Activated T-cell treated with anti-CD3 and anti-CD28 coated beads for 24 hours (primary cell): ENCODE measurements around the gene ATF6.

Experiments
- DNase-seq: peaks from one replicate; pipeline ENCODE4 v3.0.0-alpha.2; 2020; ENCODE audit warnings: low read depth

ATF6 gene

GRCh38 chr1:161943737-161944136 lies 177.6 kb downstream of the ATF6 start:
- DNase-seq: no peak

GRCh38 chr1:161944381-161944780 lies 178.3 kb downstream of the ATF6 start:
- no peak for DNase-seq

- no peak for DNase-seq
Measured at GRCh38 chr1:161945306-161946060, 179.4 kb downstream of the ATF6 start.

- no peak for DNase-seq
Measured at GRCh38 chr1:161946071-161946987, 180.2 kb downstream of the ATF6 start.

- DNase-seq: no peak
Measured at GRCh38 chr1:161948435-161948834, 182.3 kb downstream of the ATF6 start.

GRCh38 chr1:161949548-161949947 lies 183.4 kb downstream of the ATF6 start:
- DNase-seq: no peak

GRCh38 chr1:161950377-161950776 lies 184.3 kb downstream of the ATF6 start:
- DNase-seq: no peak

GRCh38 chr1:161951646-161952045 lies 185.5 kb downstream of the ATF6 start:
- no peak for DNase-seq

- DNase-seq: no peak
Measured at GRCh38 chr1:161952607-161953172, 186.6 kb downstream of the ATF6 start.

GRCh38 chr1:161953256-161953920 lies 187.3 kb downstream of the ATF6 start:
- DNase-seq: no peak

GRCh38 chr1:161954050-161954449 lies 187.9 kb downstream of the ATF6 start:
- no peak for DNase-seq

GRCh38 chr1:161954466-161954865 lies 188.3 kb downstream of the ATF6 start:
- no peak for DNase-seq

- no peak for DNase-seq
Measured at GRCh38 chr1:161955606-161956005, 189.5 kb downstream of the ATF6 start.

- DNase-seq: no peak
Measured at GRCh38 chr1:161956097-161956496, 190.0 kb downstream of the ATF6 start.

GRCh38 chr1:161956930-161957329 lies 190.8 kb downstream of the ATF6 start:
- no peak for DNase-seq

GRCh38 chr1:161958425-161958824 lies 192.3 kb downstream of the ATF6 start:
- DNase-seq: no peak

- peak; percentile 49 for DNase-seq
Measured at GRCh38 chr1:161962091-161962887, 196.2 kb downstream of the ATF6 start.

GRCh38 chr1:161966067-161966466 lies 199.9 kb downstream of the ATF6 start:
- DNase-seq: no peak

GRCh38 chr1:161970036-161970435 lies 203.9 kb downstream of the ATF6 start:
- no peak for DNase-seq

- DNase-seq: no peak
Measured at GRCh38 chr1:161970633-161971032, 204.5 kb downstream of the ATF6 start.

GRCh38 chr1:161972828-161973227 lies 206.7 kb downstream of the ATF6 start:
- no peak for DNase-seq
